CD4-positive, alpha-beta T cell treated with Interleukin-6 for 4 hours (primary cell): ENCODE results near the gene HELLS.
"Not testable (repeated sequence)": the region's sequence is repeated elsewhere in the genome, so short reads cannot be mapped to it uniquely, and the experiment has no call there.

ENCODE experiments used
- DNase-seq: peaks from one replicate; pipeline ENCODE4 v3.0.0-alpha.2; 2020; ENCODE audit warnings: mixed read lengths

The HELLS gene

DNA sequence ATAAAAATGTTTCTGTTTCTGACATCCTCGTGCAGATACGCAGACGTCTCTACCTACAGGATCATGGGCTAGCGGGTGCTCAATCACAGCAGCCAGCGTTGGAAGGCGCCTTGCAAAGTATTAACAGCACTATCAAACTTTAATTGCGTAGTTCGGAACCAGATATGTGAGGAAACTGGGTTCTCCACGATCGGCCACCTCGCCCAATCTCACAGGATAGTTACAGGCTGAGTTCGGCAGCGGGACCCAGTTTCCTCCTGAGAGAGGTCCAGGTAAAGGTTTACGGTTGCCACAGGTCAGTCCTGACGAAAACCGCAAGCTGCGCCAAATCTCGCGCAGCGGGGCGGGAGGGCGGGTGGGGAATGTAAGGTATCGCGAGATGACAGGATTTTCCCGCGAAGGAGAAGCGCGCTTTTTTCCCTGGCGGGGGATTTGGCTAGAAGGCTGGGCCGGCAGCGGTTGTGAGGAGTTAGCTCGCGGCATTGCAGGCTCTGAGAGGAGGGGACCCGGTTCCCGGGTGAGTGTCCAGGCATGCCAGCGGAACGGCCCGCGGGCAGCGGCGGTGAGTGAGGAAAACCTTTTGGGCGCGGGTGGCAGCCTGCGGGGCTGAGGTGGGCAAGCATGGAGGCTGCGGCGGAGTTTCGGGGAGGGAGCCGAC, at the start of gene HELLS:
Gene HELLS, plus strand, starts transcription at position 398 of the 658 bp plus-strand sequence. Its CDS starts 134 bp downstream, at position 532.
- peak; percentile 75 for DNase-seq

DNA sequence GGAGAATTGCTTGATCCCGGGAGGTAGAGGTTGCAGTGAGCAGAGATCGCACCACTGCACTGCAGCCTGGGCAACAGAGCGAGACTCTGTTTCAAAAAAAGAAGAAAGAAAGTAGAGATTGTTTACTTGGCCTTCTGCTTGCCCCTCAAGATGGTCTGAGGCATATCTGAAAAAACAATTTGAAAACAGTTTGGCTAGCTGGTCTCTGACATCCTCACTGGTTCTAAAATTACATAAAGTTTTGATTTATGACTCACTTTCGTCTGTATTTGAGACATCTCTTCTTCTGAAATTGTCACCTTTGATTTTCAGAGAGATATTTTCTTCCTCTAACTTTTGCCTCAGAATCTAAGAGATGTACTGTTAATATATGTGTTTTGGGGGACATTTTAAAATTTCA, 49.6 kb upstream of the HELLS start:
- no peak for DNase-seq

DNA sequence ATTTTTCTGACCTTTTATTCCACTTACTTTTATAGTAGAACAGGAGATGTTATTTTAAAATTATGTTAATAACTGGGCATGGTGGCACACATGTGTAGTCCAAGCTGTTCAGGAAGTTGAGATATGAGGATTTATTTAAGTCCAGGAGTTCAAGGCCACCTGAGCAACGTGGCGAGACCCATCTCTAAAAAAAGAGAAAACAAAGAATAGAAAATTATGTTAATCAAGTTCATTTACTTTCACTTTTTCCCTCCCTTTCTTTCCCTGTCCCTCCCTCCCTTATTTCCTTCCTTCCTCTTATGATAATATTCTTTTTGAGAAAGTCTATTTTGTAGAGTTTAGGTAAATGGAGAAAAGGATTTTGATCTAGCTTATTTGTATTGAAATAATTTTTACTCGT, 48.9 kb upstream of the HELLS start:
- DNase-seq: no peak

DNA sequence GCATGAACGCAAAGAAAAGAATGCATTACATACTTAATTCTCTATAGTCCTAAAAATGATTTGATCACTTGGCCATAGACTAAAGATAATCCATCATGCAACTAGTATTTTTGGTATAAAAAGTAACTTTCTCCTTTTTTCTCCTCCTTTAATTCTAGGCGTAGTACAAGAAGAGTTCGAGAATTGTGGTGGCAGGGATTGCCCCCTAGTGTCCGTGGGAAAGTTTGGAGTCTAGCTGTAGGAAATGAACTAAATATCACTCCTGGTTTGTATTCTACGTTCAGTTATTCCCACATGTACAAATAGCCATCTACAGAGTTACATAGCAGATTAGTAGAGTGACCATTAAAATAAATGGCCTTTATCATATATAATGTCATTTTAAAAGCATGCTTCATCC, 45.5 kb upstream of the HELLS start:
- no peak for DNase-seq

DNA sequence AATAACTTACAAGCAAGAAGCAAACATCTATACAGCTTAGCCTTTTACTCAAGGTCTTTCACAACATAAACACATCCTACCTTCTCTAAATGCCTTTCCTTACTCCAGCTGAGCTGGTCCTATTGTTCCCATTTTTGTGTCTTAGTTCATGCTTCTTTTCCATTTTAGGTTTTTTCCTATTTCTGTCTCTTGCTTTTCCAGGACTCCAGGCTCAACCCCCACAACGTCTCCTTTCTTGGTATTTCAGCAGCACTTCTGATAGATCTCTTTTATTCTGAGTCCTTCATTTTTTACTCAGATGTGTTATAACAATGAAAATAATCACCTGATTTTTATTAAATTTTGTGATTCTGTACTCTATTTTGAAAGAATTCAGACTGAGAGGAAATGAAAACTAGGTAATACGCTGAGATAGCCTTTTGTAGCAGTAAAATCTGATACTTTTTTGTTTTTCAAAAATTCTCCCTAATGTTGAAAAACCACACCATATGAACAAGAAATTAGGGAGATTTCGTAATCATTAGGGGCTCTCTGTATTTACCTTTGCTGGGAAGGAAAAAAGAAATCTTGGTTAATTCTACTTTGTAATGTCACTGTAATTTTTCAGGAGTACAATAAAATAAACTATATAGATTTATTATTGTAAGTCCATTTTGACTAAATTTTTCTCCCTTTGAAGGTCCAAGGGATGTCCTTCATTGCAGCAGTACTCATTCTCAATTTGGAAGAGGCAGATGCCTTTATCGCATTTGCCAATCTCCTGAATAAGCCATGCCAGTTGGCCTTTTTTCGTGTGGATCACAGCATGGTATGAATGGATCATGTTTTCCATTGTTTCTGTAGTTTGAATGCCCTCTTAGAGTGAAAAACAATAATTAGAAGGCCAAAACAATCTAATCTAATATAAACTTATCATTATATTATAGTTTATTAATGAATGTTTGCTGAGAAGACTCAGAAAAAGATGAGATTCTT, 24.0 kb upstream of the HELLS start:
- no peak for DNase-seq

DNA sequence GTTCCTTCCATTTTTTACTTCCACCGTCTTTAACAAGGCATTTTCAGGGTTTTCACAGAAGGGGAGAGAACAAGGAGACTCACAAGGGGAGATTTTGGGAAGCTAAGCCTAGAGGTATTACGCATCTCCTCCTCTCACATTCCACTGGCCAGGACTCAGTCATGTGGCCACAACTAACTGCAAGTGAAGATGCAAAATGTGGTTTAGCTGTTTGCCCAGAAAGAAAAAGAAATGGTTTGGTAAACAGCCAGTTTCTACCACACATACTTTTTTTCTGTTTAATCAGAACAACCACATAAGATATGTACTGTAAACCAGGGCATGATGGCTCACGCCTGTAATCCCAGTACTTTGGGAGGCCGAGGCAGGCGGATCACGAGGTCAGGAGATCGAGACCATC, 21.4 kb upstream of the HELLS start:
- no peak for DNase-seq

DNA sequence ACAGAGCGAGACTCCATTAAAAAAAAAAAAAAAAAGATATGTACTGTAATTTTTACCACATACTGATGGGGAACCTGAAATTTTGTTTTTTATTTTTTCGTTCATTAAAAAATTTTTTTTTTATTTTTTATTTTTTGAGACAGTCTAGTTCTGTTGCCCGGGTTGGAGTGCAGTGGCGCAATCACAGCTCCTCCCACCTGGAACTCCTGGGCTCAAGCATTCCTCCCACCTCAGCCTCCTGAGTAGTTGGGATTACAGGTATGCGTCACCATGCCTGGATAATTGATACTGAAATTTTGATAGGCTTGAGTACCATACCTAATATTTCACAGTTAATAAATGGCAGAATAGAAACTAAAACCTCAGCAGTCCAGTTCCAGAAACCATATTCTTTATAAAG, 20.9 kb upstream of the HELLS start:
- no peak for DNase-seq

DNA sequence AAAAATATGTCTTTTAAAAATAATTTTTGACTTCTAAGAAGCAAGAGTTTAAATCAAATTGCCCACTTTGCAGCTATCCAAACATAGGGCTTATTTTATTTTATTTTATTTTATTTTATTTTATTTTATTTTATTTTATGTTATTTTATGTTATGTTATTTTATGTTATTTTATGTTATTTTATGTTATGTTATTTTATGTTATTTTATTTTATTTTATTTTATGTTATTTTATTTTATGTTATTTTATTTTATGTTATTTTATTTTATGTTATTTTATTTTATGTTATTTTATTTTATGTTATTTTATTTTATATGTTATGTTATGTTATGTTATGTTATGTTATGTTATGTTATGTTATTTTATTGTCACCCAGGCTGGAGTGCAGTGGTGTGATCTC, 14.0 kb upstream of the HELLS start:
- DNase-seq: not testable (repeated sequence)

DNA sequence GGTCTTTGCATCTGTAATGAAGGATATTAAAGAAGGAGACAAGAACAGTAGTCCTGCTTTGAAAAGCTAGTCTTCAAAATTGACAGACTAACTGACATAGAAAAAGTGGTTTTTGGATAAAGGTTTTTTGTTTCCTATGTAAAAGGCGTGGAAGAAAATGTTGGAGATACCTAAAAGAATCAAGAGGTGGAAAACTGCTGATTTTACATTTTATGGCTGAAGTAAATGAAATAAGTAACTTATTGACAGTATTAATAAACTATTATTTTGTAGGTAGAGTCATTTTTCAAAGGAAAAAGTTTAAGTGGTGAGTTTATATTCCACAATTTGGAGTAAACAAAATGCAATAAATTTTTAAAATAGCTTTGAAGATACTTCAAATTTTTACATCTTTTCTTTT, 12.6 kb upstream of the HELLS start:
- DNase-seq: no peak

DNA sequence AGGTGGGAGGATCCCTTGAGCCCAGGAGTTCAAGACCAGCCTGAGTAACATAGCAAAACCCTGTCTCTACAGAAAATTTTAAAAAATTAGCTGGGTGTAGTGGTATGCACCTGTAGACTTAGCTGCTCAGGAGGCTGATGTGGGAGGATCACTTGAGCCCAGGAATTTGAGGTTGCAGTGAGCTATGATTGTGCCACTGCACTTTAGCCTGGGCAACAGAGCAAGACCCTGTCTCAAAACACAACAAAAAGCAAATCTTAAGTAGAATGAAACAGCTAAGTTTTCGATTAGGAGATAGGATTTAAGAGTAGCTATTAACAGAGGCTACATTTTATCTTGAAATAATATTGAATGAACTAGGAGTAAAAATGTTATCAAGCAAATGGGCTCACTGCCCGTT, 3.3 kb upstream of the HELLS start:
- DNase-seq: not testable (repeated sequence)

DNA sequence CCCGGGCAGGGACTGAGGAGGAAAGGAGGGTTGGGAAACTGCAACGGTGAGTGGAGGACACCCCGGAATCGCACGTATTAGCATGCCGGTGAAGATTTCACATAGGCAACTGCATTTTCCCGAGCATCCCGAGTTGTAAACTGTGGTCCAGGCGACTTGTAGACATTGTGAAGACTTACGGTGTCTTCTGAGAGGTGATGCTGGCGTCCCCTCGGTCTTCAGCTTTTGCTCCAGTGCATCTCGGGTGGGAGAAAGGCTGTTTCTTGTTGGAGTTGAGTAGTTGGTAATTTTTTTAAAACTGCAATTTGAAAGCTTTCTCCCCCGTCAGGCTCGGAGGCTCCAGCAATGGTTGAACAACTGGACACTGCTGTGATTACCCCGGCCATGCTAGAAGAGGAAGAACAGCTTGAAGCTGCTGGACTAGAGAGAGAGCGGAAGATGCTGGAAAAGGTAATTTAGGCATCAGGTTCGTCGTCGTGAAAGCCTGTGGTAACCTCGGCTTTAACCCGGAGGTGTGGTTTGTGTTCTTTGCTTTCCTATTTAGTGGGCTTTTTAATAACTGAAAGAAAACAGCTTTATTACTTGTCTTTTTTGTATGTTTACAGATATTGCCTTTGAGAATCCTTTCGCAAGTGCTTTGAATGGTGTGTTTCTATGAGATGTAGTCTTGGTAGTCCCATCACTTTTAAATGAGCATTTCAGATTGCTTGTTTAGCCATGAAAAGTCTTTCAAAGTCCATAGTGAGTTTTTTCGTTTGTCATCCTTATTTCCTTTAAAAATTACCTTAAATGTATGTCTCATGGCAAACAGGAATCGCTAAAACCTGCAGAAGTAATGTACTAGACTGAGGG, 687 bp downstream of the HELLS start:
- no peak for DNase-seq

DNA sequence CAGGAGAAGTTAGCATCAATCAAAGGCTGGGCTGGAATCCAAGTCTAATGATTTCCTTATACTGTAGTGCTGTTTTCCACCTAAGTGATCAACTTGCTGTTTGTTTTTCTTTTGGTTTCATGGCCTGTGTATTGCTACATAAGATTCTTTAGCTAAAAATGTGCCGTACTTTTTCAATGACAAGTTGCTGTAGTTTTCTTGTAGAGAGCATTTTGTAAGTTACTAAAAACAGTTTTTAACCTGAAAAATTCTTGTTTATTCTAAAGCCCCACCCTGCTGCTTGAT, 1.3 kb downstream of the HELLS start:
- DNase-seq: no peak

DNA sequence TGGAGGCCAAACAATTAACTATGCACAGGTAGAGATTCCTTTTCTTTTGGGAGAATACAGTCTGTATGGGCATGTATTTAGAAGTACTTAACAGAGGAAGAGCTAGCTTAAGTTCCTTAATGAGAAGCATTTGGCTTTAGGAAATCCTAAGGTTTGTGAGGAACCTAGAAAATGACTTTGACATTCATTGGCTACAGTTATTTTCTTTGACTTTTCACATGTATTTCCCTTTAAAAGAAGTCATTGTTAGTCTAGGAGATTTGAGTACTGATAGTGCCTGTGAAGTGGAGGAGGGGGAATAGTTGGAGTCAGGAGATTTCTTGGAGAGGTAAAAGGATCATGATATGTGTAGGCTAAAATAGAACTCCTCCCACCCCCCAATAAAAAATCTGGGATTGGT, 3.6 kb downstream of the HELLS start:
- no peak for DNase-seq

DNA sequence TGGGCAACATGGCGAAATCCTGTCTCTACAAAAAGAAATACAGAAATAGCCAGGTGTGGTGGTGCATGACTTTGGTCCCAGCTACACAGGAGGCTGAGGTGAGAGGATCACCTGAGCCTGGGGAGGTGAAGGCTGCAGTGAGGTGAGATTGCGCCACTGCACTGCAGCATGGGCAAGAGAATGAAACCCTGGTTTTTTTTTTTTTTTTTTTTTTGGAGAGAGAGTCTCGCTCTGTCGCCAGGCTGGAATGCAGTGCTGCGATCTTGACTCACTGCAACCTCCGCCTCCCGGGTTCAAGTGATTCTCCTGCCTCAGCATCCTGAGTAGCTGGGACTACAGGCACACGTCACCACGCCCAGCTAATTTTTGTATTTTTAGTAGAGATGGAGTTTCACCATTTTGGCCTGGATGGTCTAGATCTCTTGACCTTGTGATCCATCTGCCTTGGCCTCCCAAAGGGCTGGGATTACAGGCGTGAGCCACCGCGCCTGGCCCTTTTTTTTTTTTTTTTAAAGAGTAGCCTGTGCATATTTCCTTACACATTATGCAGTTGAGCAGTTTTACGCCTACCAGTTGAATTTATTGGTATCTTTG, 22.2 kb downstream of the HELLS start:
- not testable (repeated sequence) for DNase-seq

DNA sequence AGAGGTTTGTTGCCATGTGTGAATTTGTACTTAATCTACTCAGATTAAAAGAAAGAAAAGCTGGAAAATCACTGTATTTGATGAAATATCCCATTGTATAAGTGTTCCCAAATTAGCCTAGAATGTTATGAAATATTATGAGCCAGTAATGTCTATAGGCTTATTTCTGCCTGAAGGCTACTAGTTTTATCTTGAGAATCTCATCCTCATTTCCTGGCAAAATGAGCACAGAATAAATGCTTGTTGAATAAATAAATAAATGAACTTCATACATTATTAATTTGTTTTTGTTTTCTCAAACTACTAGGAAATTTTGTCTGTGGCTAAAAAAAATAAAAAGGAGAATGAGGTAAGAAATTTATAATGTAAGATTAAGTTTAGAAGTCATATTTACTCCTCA, 25.5 kb downstream of the HELLS start:
- no peak for DNase-seq

DNA sequence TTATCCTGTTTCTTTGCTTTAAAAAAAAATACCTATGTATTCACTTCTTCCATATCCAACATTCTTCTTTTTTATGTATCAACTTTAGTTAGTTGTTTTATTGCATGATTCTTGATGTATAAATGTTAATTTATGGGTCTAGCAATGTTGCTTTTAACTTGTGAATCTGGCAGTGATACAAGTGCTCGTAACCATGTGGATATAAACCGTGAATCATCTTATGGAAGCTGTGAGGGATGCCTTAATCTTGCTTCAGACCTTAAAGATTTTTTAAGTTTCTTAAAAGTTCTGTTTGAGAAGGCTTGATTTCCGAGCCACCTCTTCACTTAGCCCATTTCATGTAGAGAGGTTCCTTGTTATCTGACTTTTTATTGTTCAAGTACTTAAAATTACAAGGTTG, 25.9 kb downstream of the HELLS start:
- DNase-seq: no peak

DNA sequence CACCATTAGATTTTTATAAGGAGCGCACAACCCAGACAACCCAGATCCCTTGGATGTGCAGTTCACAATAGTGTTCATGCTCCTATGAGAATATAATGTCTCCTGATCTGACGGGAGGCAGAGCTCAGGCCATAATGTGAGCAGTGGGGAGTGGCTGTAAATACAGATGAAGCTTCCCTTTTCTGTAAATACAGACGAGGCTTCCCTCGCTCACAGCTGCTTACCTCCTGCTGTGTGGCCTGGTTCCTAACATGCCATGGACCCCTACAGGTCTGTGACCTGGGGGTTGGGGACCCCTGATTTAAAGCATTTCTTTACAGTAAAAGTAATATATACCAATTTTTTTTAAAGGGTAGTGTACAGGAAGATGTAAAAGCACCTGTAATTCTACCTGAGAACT, 33.2 kb downstream of the HELLS start:
- no peak for DNase-seq

DNA sequence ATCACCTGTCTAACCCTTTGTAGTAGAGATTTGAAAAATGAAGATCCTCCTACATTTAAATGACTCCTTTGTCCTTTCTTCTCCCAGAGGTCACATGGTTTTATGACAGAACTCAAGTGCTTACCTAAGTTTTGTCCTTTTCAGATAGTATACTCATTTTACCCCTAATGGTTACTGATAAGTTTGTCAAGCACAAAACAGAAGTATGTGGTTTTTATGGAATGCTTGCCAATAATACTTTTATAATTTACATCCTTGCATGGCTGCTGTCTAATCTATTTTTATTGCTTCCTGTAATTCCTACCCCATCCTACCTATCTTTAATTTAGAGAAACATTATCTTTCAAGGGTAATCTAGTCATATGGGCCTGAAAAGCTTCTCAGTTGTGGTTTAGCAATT, 37.5 kb downstream of the HELLS start:
- DNase-seq: no peak

DNA sequence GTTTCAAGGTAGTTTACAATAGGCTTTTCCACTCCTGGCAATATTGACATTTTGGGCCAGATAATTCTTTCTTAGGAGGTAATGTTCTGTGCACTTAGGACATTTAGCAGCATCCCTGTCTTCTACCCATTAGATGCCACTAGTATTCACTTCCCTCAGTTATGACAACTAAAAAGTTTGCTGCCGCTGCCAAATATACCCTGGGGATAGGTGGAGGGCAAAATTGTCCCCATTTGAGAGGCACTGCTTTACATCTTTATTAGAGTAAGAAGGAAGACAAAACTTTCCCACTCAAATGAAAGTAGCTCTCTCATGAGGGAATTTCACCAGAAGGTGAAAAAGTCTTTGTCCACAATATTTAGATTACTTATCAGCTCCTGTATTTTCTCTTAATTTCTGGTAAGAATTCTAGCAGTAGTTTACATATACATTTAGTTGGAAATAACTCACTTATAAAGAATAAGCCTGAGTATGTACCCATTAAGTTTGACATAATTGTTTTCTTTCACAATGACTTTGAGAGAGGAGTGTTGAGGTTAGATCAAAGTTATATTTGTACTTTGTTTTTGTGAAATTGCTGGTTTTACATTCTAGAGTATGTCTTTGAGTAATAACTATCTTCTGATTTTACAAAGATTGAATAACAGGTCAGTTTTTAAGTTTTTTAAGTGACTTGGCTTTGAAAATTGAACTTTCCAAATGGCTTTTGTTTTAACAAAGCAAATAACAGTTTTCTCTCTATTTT, 46.0 kb downstream of the HELLS start:
- no peak for DNase-seq

DNA sequence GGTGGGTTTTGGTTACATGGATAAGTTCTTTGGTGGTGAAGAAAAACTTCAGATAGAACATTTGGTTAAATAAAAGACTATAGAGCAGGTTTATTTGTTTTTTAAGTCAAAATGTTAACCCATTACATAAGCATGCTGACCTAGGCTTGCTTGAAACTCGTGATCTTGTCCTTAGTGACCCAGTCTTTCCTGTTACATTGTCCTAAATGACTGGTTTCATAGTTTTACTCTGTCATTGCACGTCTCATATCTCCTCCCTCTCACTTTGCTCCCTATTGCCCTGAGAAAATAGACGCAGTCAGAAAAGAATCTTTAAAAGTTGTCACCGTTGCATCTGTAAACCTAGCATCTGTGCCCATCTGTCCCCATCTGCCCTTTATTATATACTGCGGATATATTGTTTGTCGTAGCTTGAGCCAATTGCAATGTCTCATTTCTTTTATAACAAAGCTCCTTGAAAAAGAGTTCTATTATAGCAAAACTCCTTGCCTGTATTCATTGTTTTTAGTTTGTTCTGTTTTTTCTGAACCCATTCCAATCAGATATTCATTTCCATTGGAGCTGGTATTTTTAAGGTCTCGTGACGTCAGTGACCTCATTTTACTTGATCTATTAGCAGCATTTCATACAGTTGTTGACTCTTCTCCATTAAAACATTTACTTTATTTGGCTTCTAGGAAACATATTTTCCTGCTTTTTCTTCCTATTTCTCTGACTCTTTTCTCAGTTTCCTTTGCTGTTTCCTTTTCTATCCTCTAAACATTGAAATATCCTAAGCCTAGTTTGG, 57.3 kb downstream of the HELLS start:
- DNase-seq: no peak

DNA sequence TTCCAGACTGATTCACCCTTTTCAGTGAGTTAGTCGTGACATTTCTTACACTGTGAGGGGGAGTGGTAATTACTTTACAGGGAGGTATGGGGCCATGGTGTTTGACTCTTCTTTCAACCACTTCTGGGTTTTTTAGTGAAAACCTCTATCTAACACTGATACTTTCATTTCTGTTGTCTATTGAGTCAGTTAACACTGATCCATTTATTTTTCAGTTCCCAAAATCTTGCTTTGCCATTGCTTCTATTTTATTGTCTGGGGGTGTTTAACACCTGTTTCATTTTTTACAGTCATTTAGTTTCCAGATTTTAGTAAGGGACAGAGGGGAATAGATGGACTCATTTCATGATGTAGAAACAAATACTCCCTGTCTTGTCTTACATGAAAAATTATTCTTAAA, 61.5 kb downstream of the HELLS start:
- DNase-seq: no peak

DNA sequence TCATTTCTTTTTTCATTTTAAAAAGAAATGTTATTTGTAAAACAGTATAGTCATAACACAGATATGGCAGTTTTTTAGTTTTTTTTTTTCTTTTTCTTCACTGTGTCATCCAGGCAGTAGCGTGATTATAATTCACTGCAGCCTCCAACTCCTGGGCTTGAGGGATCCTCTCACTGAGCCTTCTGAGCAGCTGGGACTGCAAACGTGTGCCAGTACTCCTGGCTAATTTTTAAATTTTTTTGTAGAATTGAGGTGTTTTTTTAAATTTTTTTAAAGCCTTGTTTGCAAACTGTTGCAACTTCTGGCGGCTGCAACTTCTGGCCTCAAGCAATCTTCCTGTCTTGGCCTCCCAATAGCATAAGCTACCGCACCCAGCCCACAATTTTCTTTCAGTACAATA, 63.0 kb downstream of the HELLS start:
- no peak for DNase-seq
